H9 (cell line): ENCODE data around the gene OR2AE1. TPM values are rescaled to one million over a fixed set of nuclear protein-coding genes. Genes with fewer than 3 reads are reported as not detected.

Source experiments
- DNase-seq: peaks from one replicate; pipeline ENCODE4 v3.0.0-alpha.2; 2017
- H2AFZ ChIP-seq: one replicate; pipeline ENCODE4 v1.6.1; 2013; ENCODE audit warnings: mild to moderate bottlenecking, low read length, control low read depth, moderate library complexity
- H2AK5ac ChIP-seq: 2 replicates; pipeline ENCODE4 v1.6.1; 2013; ENCODE audit warnings: low read length, control low read depth, mixed read lengths; ENCODE audit not compliant: insufficient read length
- H2BK120ac ChIP-seq: one replicate; pipeline ENCODE4 v1.6.1; 2013; ENCODE audit warnings: low read depth, mild to moderate bottlenecking, low read length, control low read depth, inconsistent platforms; ENCODE audit not compliant: poor library complexity, severe bottlenecking
- H2BK12ac ChIP-seq: 2 replicates; pipeline ENCODE4 v1.6.1; 2013; ENCODE audit warnings: low read length, control low read depth, mixed read lengths, low read depth; ENCODE audit not compliant: insufficient read length
- H2BK15ac ChIP-seq: 2 replicates; pipeline ENCODE4 v1.6.1; 2013; ENCODE audit warnings: low read depth, low read length, control low read depth
- H2BK20ac ChIP-seq: one replicate; pipeline ENCODE4 v1.6.1; 2013; ENCODE audit warnings: low read depth, mild to moderate bottlenecking, low read length, control low read depth, inconsistent platforms; ENCODE audit not compliant: poor library complexity, severe bottlenecking
- H2BK5ac ChIP-seq: 2 replicates; pipeline ENCODE4 v1.6.1; 2013; ENCODE audit warnings: low read length, control low read depth, mixed read lengths; ENCODE audit not compliant: insufficient read length
- H3K14ac ChIP-seq: 2 replicates; pipeline ENCODE4 v1.6.1; 2013; ENCODE audit warnings: low read length, control low read depth; ENCODE audit not compliant: insufficient read depth
- H3K18ac ChIP-seq: 2 replicates; pipeline ENCODE4 v1.6.1; 2013; ENCODE audit warnings: low read depth, mild to moderate bottlenecking, mixed read lengths, low read length, control low read depth; ENCODE audit not compliant: insufficient read length
- H3K23ac ChIP-seq: 2 replicates; pipeline ENCODE4 v1.6.1; 2013; ENCODE audit warnings: low read length, control low read depth, mixed read lengths, low read depth; ENCODE audit not compliant: insufficient read length
- H3K23me2 ChIP-seq: 2 replicates; pipeline ENCODE4 v1.6.1; 2013; ENCODE audit warnings: low read depth, mild to moderate bottlenecking, mixed read lengths, low read length, control low read depth; ENCODE audit not compliant: insufficient read length, poor library complexity, severe bottlenecking
- H3K27ac ChIP-seq: 2 replicates; pipeline ENCODE4 v1.5.1; 2013; ENCODE audit warnings: low read length, control low read depth, mixed read lengths, low read depth; ENCODE audit not compliant: insufficient read length
- H3K27me3 ChIP-seq: 2 replicates; pipeline ENCODE4 v1.6.1; 2013; ENCODE audit warnings: low read length, control low read depth, inconsistent platforms; ENCODE audit not compliant: insufficient read depth
- H3K4ac ChIP-seq: 2 replicates; pipeline ENCODE4 v1.6.1; 2013; ENCODE audit warnings: low read depth, mild to moderate bottlenecking, control low read depth, inconsistent platforms, low read length, moderate library complexity
- H3K4me1 ChIP-seq: 2 replicates; pipeline ENCODE4 v1.6.1; 2013; ENCODE audit warnings: low read length, control low read depth, inconsistent platforms; ENCODE audit not compliant: insufficient read depth
- H3K4me2 ChIP-seq: 2 replicates; pipeline ENCODE4 v1.6.1; 2013; ENCODE audit warnings: low read length, control low read depth, mixed read lengths; ENCODE audit not compliant: insufficient read length, insufficient read depth
- H3K56ac ChIP-seq: 2 replicates; pipeline ENCODE4 v1.6.1; 2013; ENCODE audit warnings: low read depth, mild to moderate bottlenecking, mixed read lengths, low read length, control low read depth; ENCODE audit not compliant: insufficient read length
- H3K79me1 ChIP-seq: 2 replicates; pipeline ENCODE4 v1.6.1; 2013; ENCODE audit warnings: low read depth, mild to moderate bottlenecking, moderate library complexity, low read length, control low read depth, inconsistent platforms; ENCODE audit not compliant: insufficient read depth, poor library complexity, severe bottlenecking
- H3K79me2 ChIP-seq: 2 replicates; pipeline ENCODE4 v1.6.1; 2013; ENCODE audit warnings: low read length, control low read depth, inconsistent platforms; ENCODE audit not compliant: insufficient read depth
- H3K9ac ChIP-seq: 2 replicates; pipeline ENCODE4 v1.6.1; 2013; ENCODE audit warnings: low read length, control low read depth, mixed read lengths; ENCODE audit not compliant: insufficient read length; ENCODE audit errors: extremely low read depth
- H3K9me3 ChIP-seq: one replicate; pipeline ENCODE4 v1.6.1; 2013; ENCODE audit warnings: low read depth, low read length, inconsistent platforms; ENCODE audit not compliant: control insufficient read depth
- H3T11ph ChIP-seq: one replicate; pipeline ENCODE4 v1.6.1; 2013; ENCODE audit warnings: mild to moderate bottlenecking, low read length, control low read depth, inconsistent platforms
- H4K20me1 ChIP-seq: one replicate; pipeline ENCODE4 v1.6.1; 2013; ENCODE audit not compliant: control insufficient read depth, insufficient read length, insufficient read depth
- H4K5ac ChIP-seq: 2 replicates; pipeline ENCODE4 v1.6.1; 2013; ENCODE audit warnings: low read depth, mild to moderate bottlenecking, mixed read lengths, low read length, control low read depth; ENCODE audit not compliant: insufficient read length
- H4K8ac ChIP-seq: replicated peaks from 2 replicates; pipeline ENCODE4 v1.6.1; 2013; ENCODE audit warnings: low read length, control low read depth, mixed read lengths, low read depth; ENCODE audit not compliant: insufficient read length
- H4K91ac ChIP-seq: 2 replicates; pipeline ENCODE4 v1.6.1; 2013; ENCODE audit warnings: low read depth, mild to moderate bottlenecking, moderate library complexity, mixed read lengths, low read length, control low read depth; ENCODE audit not compliant: insufficient read length
- H3K27ac Mint-ChIP-seq, 3 experiments: 2 replicates in 2 of 3; 3 replicates in 1 of 3; pipeline ENCODE4 v1.8.0; 2020 to 2021; ENCODE audit warnings: mixed read lengths in 3 of 3, mild to moderate bottlenecking in 1 of 3, moderate library complexity in 1 of 3
- H3K27me3 Mint-ChIP-seq: 2 replicates; pipeline ENCODE4 v1.8.0; 2021; ENCODE audit warnings: low read depth, mild to moderate bottlenecking, moderate library complexity, mixed read lengths
- H3K36me3 Mint-ChIP-seq, 3 experiments: 2 replicates in 2 of 3; 3 replicates in 1 of 3; pipeline ENCODE4 v1.8.0; 2020 to 2021; ENCODE audit warnings: low read depth in 3 of 3, mixed read lengths in 3 of 3; ENCODE audit not compliant: insufficient read depth in 1 of 3
- H3K4me1 Mint-ChIP-seq, 2 experiments: 2 replicates each; pipeline ENCODE4 v1.8.0; 2020; ENCODE audit warnings: mixed read lengths in 2 of 2
- H3K4me3 Mint-ChIP-seq, 2 experiments: 2 replicates in 1 of 2; 3 replicates in 1 of 2; pipeline ENCODE4 v1.8.0; 2020 to 2021; ENCODE audit warnings: mild to moderate bottlenecking in 2 of 2, mixed read lengths in 2 of 2, moderate library complexity in 1 of 2
- H3K9me3 Mint-ChIP-seq, 2 experiments: 2 replicates in 1 of 2; 3 replicates in 1 of 2; pipeline ENCODE4 v1.8.0; 2020; ENCODE audit warnings: mild to moderate bottlenecking in 2 of 2, mixed read lengths in 2 of 2, moderate library complexity in 1 of 2
- CTCF ChIP-seq: fragments of 200-600 bp; sonication (generic); conservative IDR thresholded peaks from 3 replicates; pipeline ENCODE4 v1.8.0; 2021; ENCODE audit warnings: antibody characterized with exemption, mild to moderate bottlenecking
- WGBS: extraction: QIAGEN DNeasy Blood & Tissue Kit; methylation state at CpG from one replicate; pipeline ENCODE4 v1.1.7; 2013; ENCODE audit warnings: missing lambda C conversion rate, low lambda C conversion rate, mixed read lengths; ENCODE audit not compliant: insufficient read length; ENCODE audit errors: extremely low coverage; 5-methylcytosine and 5-hydroxymethylcytosine counted together
- total RNA-seq: library from RNA; stranded (reverse); gene quantifications from 2 replicates; pipeline ENCODE4 v1.2.1, GENCODE V29; 2021

OR2AE1 gene
- total RNA-seq, 1 experiment from 2014 or later: not detected

- Histone ChIP-seq H3K4me2 (no peak overlapping the region), H2BK5ac (no peak overlapping the region), H3K27ac (no peak overlapping the region), H2BK15ac (no peak overlapping the region), H3K23me2 (no peaks in the 10 kb centered on the region), H2AK5ac (no peak overlapping the region), H2BK12ac (no peak overlapping the region), H3K27me3 (no peaks in the 10 kb centered on the region), H2BK20ac (no peak overlapping the region), H3K4me1 (no peaks in the 10 kb centered on the region), H3K9ac (no peak overlapping the region), H2AFZ (no peak overlapping the region), H3K56ac (no peak overlapping the region), H3K14ac (no peak overlapping the region), H3K4ac (no peak overlapping the region), H4K91ac (no peak overlapping the region), H3K23ac (no peak overlapping the region), H4K8ac (no peak overlapping the region), H3K18ac (no peak overlapping the region), H3K79me2 (no peaks in the 10 kb centered on the region), H3T11ph (no peak overlapping the region), H4K20me1 (no peaks in the 10 kb centered on the region), H2BK120ac (no peak overlapping the region), H4K5ac (no peak overlapping the region), H3K79me1 (no peaks in the 10 kb centered on the region), H3K9me3 (no peaks in the 10 kb centered on the region)
- Mint-ChIP-seq H3K4me1 (no peaks in the 10 kb centered on the region), H3K4me3 (no peak overlapping the region), H3K36me3 (peaks cover 1 to 37% (median 6%) of the 10 kb centered on the region in 3 experiments; a peak in 4 of 7 replicates), H3K27me3 (peaks cover 1% of the 10 kb centered on the region; the same call in 1 of the 2 replicates), H3K9me3 (no peaks in the 10 kb centered on the region), H3K27ac (no peak overlapping the region)
- no peak for DNase-seq
- WGBS: no CpG with 5 or more reads among the region's 10 CpGs
- TF ChIP-seq CTCF: no peak
These were observed 24.7 kb upstream of the OR2AE1 start for GRCh38 chr7:99901581-99901980.
